Motor neuron (in vitro differentiated cells): Measurements from ENCODE around the gene CCDC188. TPM values are rescaled to one million over a fixed set of nuclear protein-coding genes. Genes with fewer than 3 reads are reported as not detected.

Experiments used
- ATAC-seq, 8 experiments: fragments of 200-7000 bp; cut with Tn5 transposase; replicated peaks in 6 of 8; 2 replicates each; pipeline ENCODE4 v1.8.0; 2021; ENCODE audit warnings: mild to moderate bottlenecking in 8 of 8, moderate library complexity in 8 of 8
- H3K27ac ChIP-seq, 2 donors: fragments of 250-450 bp; sonication (Bioruptor Pico); 2 replicates each; pipeline ENCODE4 v1.9.0; 2021; ENCODE audit warnings: antibody characterized with exemption in 2 of 2, mild to moderate bottlenecking in 2 of 2, moderate library complexity in 1 of 2
- H3K4me1 ChIP-seq, 2 donors: fragments of 250-450 bp; sonication (Bioruptor Pico); replicated peaks in 1 of 2; 2 replicates each; pipeline ENCODE4 v1.6.1; 2021; ENCODE audit warnings: antibody characterized with exemption in 2 of 2, mild to moderate bottlenecking in 2 of 2, moderate library complexity in 1 of 2
- H3K4me3 ChIP-seq, 5 donors: fragments of 250-450 bp; sonication (Bioruptor Pico); 2 replicates each; pipeline ENCODE4 v1.9.0; 2021; ENCODE audit warnings: antibody characterized with exemption in 5 of 5, mild to moderate bottlenecking in 5 of 5, moderate library complexity in 4 of 5
- WGBS, 10 experiments: fragments of 450-650 bp; shearing (Covaris generic); methylation state at CpG; one replicate each; pipeline ENCODE4 v1.0.0; 2022; 5-methylcytosine and 5-hydroxymethylcytosine counted together
- in situ Hi-C, 9 experiments: fragments of 400-800 bp; cut with MboI; loops; one replicate each; pipeline ENCODE4 v1.15.0; 2021; ENCODE audit warnings: low sequenced_read_pairs in 9 of 9, low pct_unique_long_range_greater_than_20kb in 2 of 9; ENCODE audit not compliant: unreplicated experiment in 9 of 9
- total RNA-seq, 8 experiments: library from RNA; unstranded; fragments of 300-600 nt; gene quantifications; 2 replicates each; pipeline versions ENCODE4 v1.2.3 to v1.2.4, GENCODE V29; 2022

Gene CCDC188
- total RNA-seq, 8 experiments from 2014 or later = 0.56 to 7.6 (median 1.2) TPM; not detected in 1

DNA sequence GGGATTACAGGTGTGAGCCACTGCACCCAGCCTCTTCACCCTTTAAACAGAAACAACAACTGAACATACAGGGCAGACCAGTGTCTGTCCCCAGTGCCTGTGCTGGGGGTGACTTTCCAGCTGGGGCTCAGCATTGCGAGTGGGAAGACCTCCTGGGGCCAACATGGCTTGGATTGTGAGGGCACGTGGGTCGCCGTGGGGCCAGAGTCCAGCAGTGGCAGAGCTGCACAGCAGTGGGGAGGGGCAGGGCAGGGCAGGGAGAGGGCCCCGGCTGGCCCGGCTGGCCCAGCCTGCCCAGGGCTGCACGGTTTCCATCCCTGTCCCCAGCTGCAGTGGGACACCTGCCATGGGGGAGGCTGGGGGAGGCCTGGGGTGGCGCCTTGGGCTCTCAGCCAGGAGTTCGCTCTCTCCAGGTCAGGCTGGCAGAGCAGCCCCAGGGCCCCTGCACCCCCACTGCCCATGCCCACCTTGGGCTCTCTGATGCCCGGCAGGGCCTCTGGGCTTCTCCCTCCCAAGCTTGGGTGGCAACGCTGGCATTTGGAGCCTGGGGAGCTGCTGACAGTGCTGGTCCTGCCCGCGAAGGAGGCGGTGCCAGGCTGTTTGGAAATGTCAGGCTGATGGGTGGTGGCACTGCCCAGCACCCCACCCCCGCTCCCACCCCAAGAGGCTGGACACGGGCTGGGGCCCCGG lies 30.5 kb upstream of the CCDC188 start:
- no CpG with 5 or more reads among the region's 17 CpGs for WGBS, 10 experiments
- H3K27ac ChIP-seq = peak overlapping the region; percentile 17 to 60
- peak in 1 of 8 experiments; percentile 3 for ATAC-seq
- no peak overlapping the region for H3K4me3 ChIP-seq
- in situ Hi-C loops = no loop called here
- peaks cover 50 to 55% of the 10 kb centered on the region in 2 donors for H3K4me1 ChIP-seq

DNA sequence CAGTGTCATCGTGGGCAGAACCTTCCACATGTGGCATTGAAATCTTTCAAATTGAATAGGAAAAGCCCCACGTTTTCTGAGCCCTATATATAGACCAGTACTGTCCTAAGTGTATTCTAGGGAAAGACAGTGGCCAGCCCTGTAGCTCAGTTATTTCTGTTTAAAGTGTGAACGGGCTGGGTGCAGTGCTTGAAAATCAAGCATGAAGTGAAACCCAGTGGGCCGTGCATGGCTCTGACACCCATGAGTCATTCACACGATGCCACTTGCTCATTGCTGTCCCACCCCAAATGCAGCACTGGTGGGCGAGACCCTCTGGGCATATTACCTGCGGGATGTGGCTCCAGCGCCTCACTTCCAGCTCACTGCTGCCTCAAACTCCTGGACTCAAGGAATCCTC lies 29.8 kb upstream of the CCDC188 start:
- no peak overlapping the region for H3K4me3 ChIP-seq
- peak in 2 of 8 experiments; percentile 19 to 25 for ATAC-seq
- peak overlapping the region in 1 of 2 donors; percentile 38 for H3K27ac ChIP-seq
- H3K4me1 ChIP-seq = peaks cover 50 to 59% of the 10 kb centered on the region in 2 donors
- 40 to 100% (median 87%) methylated on average over 1 to 6 of the region's 8 CpGs; no CpG with 5 or more reads in 5 of the 10 experiments for WGBS, 10 experiments
- in situ Hi-C loops = no loop called here

DNA sequence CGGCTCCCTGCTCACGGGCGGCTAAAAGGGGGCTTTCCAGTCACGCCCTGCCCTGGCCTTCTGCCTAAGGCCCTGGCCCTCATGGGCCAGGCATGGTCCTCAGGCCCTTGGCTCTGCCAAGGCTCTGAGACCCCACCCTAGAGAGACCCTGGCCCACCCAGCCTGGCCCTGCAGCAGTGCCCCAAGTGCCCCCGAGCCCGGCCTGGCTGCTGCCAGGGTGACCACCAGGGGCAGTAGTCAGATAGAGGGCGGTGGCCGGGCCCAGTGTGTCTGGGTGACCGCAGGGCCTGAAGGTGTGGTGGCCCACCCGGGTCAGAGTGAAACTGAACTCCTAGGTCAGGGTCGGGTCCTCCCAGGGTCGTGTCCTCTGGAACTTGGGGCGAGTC lies 29.4 kb upstream of the CCDC188 start:
- in situ Hi-C loops = no loop called here
- Histone ChIP-seq H3K4me3 (no peak overlapping the region), H3K4me1 (peaks cover 50 to 61% of the 10 kb centered on the region in 2 donors), H3K27ac (peak overlapping the region in 1 of 2 donors; percentile 38)
- ATAC-seq = peak in 1 of 8 experiments; percentile 15
- WGBS, 10 experiments = 68 to 100% (median 100%) methylated on average over 1 to 4 of the region's 13 CpGs; no CpG with 5 or more reads in 7 of the 10 experiments

DNA sequence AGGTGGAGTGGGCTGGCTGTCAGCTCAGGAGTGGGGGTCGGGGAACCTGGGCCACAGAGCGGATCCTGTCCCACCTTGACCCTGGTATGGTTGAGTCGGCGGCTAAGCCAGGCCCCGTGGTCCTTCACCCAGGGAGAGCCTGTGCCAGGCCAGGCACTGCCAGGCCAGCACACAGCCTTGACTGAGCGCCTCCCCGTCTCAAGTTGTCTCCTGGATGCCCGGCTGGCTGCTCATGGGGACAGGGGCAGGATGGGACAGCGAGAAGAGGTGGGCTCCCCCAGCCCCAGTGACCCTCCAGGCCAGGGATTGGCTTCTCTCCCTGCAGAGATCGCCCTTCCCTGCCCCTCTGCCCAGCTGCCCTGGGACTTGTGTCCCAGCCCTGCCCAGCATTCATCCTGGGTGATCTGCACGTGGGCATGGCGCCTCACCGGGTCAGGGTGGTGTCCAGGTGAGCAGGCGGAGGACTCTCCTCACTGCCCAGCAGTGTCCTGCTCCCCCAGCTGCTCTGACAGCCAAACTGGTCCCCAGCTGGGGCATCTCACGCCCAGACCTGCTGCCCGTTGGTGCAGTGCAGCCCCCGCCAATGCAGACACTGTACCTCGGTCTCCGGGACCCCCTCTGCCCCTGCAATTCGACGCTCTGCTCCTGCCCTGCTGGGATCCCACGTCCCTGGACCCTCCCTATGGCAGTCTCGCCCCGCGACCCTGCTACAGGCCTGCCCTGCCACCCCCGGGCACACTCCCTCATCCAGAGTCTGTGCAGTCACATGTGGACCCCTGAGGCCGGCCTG lies 28.8 kb upstream of the CCDC188 start:
- no peak overlapping the region for H3K4me3 ChIP-seq
- WGBS, 10 experiments = 90 to 93% methylated on average over 2 to 3 of the region's 27 CpGs; no CpG with 5 or more reads in 8 of the 10 experiments
- no peak overlapping the region for H3K27ac ChIP-seq
- in situ Hi-C loops = no loop called here
- ATAC-seq = no peak
- H3K4me1 ChIP-seq = peaks cover 53 to 61% of the 10 kb centered on the region in 2 donors

DNA sequence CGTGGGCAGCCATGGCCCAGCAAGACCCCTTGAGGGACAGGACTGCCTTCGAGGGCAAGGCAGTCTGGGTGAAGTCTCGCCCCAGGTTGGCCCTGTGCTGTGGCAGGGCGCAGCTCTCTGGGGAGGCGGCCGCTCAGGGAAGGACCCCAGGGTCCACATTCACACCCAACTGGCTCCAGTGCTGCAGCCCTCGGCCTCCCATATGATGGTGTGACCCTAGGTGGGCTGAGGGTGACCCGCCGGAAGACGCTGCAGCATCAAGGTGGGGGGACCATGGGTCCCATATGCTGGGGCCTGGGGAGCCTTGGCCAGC lies 28.0 kb upstream of the CCDC188 start:
- H3K4me1 ChIP-seq = peaks cover 54 to 61% of the 10 kb centered on the region in 2 donors
- in situ Hi-C loops = no loop called here
- peak overlapping the region in 1 of 2 donors; percentile 51 for H3K27ac ChIP-seq
- WGBS, 10 experiments = no CpG with 5 or more reads among the region's 10 CpGs
- H3K4me3 ChIP-seq = no peak overlapping the region
- peak in 1 of 8 experiments; percentile 3 for ATAC-seq

DNA sequence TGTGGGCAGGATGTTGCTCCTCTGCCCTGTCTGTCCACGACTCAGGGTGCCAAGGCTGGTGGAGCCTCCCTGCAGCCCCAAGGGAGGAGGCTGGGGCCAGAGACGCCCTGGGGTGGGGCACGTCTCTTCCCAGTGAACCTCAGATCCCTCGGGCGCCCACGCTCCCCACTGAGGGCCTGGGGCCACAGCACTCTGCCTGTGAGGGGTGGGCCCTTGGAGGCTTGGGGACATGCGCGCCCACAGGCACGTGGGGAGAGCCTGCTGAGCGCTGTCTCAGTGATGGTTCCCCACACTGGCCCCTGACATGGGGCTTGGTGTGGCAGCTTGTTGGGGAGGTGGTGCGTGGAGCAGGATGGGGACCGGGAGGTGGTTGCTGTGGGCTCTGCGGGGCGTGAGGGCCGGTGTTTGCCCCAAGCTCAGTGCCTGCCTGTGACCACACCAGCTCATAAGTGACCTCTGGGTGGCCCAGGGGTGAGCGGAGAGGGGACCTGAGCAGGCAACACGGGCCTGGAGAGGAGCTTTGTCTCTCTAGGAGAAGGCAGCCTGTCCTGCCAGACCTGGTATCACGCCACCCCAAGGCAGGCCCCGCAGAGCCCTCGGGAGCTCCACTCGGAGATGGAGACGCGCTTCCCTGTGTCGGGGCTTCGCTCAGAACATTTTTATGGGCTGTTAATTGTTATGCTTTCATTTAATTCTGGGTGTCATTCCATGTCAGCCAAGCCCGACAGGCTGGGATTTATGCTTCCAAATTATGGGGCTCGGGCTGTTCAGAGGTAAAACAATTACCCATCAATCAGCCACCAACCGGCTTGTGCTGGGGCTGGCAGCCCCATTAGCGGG lies 27.4 kb upstream of the CCDC188 start:
- in situ Hi-C loops = no loop called here
- ATAC-seq = peak in 5 of 8 experiments; percentile 31 to 62 (median 48)
- Histone ChIP-seq H3K27ac (peak overlapping the region; percentile 16 to 51), H3K4me1 (peaks cover 59 to 61% of the 10 kb centered on the region in 2 donors), H3K4me3 (no peak overlapping the region)
- 40 to 70% (median 60%) methylated on average over 1 to 12 of the region's 29 CpGs; no CpG with 5 or more reads in 7 of the 10 experiments for WGBS, 10 experiments

DNA sequence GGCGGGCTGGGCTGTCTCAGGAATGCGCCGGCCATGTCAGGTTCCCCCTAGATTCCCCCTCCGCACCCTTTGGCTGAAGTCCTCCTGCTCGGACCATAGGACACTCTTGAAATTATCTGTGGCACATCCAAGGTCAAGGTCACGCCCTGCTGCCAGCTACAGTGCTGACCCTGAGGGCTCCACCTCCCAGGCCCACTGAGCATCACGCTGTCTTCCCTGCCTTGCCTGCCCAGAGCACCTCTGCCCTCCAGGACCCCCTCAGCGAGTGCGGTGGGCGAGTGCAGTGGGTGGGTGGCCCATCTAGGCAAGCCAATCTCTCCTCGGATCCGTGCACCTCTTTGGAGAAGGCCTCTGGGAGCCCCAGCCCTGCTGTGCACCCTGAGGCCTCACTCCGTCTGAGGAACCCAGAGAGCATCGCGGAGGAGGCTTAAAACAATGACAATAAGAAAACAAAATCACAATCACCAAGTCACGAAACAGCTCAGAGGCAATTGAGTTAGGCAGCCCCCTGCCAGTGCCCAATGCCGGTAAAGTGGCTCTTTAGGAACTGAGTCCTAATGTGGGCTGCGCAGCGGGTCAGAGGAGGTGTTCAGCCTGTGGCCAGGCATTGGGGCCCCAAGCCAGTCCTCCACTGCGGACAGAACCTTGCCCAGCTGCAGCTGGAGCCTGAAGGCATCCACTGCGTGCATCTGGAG lies 26.5 kb upstream of the CCDC188 start:
- no peak overlapping the region for H3K4me3 ChIP-seq
- peaks cover 58 to 59% of the 10 kb centered on the region in 2 donors for H3K4me1 ChIP-seq
- 50 to 100% (median 90%) methylated on average over 1 to 6 of the region's 21 CpGs; no CpG with 5 or more reads in 5 of the 10 experiments for WGBS, 10 experiments
- in situ Hi-C loops = no loop called here
- H3K27ac ChIP-seq = no peak overlapping the region
- ATAC-seq = no peak

DNA sequence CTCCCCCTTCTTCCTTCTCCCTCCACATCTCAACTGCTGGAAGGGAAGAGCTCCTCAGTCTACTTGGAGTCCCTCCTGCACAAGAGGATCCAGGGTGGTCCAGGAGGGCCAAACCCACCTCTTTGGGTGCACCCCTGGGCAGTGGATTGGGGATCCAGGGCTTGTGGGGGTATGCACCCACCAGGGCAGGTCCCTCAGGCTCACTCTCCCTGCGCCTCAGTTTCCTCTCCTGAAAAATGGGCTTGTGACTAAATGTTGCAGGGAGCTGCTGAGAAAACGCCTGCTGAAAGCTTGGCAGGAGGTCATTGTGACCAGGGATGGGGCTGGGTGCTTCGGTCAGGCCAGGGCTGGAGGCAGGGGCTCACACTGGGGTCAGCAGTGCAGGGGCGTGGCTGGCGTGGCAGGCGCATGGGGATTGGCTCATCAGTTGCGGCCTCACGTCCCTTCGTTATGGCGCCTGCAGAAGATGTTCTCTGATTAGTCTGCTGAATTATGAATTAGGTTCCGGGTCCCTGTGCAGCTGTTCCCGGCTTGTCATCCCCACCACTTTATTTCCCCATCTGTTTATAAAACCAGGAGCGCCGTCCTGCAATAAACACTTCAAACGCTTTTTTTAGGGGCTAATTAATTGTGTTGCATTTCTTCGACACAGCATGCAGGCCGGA lies 25.7 kb upstream of the CCDC188 start:
- H3K4me3 ChIP-seq = no peak overlapping the region
- WGBS, 10 experiments = 0 to 68% (median 43%) methylated on average over 1 to 7 of the region's 17 CpGs; no CpG with 5 or more reads in 5 of the 10 experiments
- no peak for ATAC-seq
- in situ Hi-C loops = no loop called here
- H3K4me1 ChIP-seq = peaks cover 53 to 57% of the 10 kb centered on the region in 2 donors
- H3K27ac ChIP-seq = no peak overlapping the region

DNA sequence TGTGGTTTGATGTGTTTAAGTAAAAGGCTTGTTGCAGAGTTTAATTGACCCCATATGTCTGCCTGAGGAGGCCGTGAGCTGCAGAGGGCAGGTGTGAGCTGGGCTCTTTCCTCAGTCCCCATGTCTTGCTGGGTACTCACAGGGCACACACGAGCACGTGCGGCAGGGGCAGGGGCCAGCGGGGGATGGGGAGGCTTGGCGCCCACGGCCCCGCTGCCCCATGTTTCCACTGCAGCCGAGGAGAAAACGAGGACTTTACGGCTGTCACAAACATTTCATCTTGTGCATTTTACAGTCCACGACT lies 24.7 kb upstream of the CCDC188 start:
- no peak overlapping the region for H3K4me3 ChIP-seq
- peaks cover 43 to 48% of the 10 kb centered on the region in 2 donors for H3K4me1 ChIP-seq
- 60% methylated on average over 3 of the region's 12 CpGs; no CpG with 5 or more reads in 9 of the 10 experiments for WGBS, 10 experiments
- in situ Hi-C loops = no loop called here
- peak overlapping the region in 1 of 2 donors; percentile 61 for H3K27ac ChIP-seq
- peak in 1 of 8 experiments; percentile 14 for ATAC-seq

DNA sequence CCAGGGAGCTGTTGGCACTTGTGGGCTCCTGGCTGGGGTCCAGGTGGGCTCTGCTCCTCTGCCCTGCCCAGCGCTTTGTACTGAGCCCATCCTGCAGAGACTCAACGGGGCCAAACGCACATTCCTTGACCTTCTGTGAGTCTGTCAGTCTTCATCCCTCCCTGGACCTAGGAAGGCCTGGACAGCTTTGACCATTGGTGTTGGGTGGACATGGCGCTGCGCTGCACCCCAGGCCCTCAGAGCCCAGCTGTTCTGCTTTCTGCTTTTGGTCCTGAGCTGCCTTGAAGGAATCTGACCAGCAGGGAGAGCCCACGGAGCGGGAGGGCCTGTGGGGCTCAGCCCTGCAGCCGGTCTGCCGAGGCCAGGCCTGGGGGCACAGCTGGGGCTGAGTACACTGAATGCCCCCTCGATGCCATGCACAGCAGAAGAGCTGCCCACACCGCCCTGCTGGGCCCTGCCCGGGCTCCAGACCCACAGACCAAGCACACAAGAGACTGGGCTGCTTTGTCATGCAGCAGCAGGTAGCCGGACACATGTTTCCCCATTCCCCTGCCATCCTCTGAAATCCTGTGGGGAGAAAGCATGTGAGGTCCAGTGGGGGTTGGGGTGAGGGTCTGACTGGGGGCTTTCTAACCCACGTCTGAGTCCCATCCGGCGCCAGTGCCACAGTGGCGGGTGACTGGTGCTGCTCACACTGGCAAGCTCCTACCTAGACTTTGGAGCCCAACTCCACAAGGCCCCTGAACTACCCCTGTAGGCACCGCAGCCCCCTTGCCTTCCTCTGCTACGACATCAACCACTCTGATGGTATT lies 24.1 kb upstream of the CCDC188 start:
- Histone ChIP-seq H3K27ac (peak overlapping the region in 1 of 2 donors; percentile 61), H3K4me3 (no peak overlapping the region), H3K4me1 (peaks cover 41 to 46% of the 10 kb centered on the region in 2 donors)
- 46 to 100% (median 48%) methylated on average over 2 to 8 of the region's 19 CpGs; no CpG with 5 or more reads in 7 of the 10 experiments for WGBS, 10 experiments
- peak in 4 of 8 experiments; percentile 15 to 67 (median 42) for ATAC-seq
- in situ Hi-C loops = loop anchor here in 5 of 9 experiments (25.0 kb wide), 3 partner anchors 87 to 287 kb away; partner anchors contain the start of gene RTN4R (in 2 of the 5)

DNA sequence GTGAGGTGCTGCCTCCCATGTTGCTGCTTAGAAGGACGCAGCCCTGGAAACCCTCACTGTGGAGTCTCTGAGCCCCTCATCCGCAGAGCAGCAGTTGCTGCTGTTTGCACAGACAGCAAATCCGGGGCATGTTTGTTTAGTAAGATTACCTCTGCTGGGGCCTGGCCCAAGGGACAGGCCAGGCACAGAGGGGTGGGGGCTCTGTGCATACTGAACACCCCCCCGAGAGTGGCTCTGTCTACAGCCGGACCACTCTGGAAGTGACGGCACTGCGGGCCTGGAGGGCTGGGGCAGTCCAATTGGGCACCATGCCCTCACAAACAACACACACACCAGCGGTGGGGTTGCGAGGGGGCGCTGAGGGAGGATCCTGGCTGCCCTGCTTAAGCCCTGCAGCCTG lies 22.9 kb upstream of the CCDC188 start:
- WGBS, 10 experiments = 17 to 80% (median 35%) methylated on average over 1 to 4 of the region's 10 CpGs; no CpG with 5 or more reads in 7 of the 10 experiments
- no peak overlapping the region for H3K27ac ChIP-seq
- no peak overlapping the region for H3K4me3 ChIP-seq
- ATAC-seq = peak in 3 of 8 experiments; percentile 9 to 61 (median 12)
- in situ Hi-C loops = loop anchor here in 5 of 9 experiments (25.0 kb wide), 3 partner anchors 89 to 289 kb away; partner anchors contain the start of gene RTN4R (in 2 of the 5)
- peaks cover 38% of the 10 kb centered on the region in 2 donors for H3K4me1 ChIP-seq
